WTC11 (cell line): ENCODE results near the gene UBN1.

Experiments used
- ATF3 ChIP-seq: sonication (generic); formaldehyde crosslinking; conservative IDR thresholded peaks from 2 replicates; pipeline ENCODE4 v1.8.1; 2022; ENCODE audit warnings: mild to moderate bottlenecking, missing genetic modification reagents
- CTCF ChIP-seq: fragments of 200-600 bp; IDR thresholded peaks from 2 replicates; pipeline ENCODE4 v1.8.0; 2022; ENCODE audit warnings: antibody characterized with exemption
- MLX ChIP-seq: sonication (generic); formaldehyde crosslinking; IDR thresholded peaks from 2 replicates; pipeline ENCODE4 v1.8.1; 2023; ENCODE audit warnings: mild to moderate bottlenecking, missing genetic modification reagents, moderate library complexity
- TEAD4 ChIP-seq: sonication (generic); formaldehyde crosslinking; IDR thresholded peaks from 2 replicates; pipeline ENCODE4 v1.8.0; 2022; ENCODE audit warnings: mild to moderate bottlenecking, missing genetic modification reagents
- USF2 ChIP-seq: sonication (generic); formaldehyde crosslinking; IDR thresholded peaks from 2 replicates; pipeline ENCODE4 v1.8.1; 2023; ENCODE audit warnings: mild to moderate bottlenecking, missing genetic modification reagents, moderate library complexity
- ZNF396 ChIP-seq: fragments of 250-450 bp; sonication (Bioruptor Pico); IDR thresholded peaks from 2 replicates; pipeline ENCODE4 v1.8.0; 2021; ENCODE audit warnings: mild to moderate bottlenecking, moderate library complexity, borderline replicate concordance
- ZSCAN18 ChIP-seq: fragments of 250-450 bp; sonication (Bioruptor Pico); IDR thresholded peaks from 2 replicates; pipeline ENCODE4 v2.1.2; 2022; ENCODE audit warnings: mild to moderate bottlenecking, moderate library complexity

GRCh38 chr16:4836727-4837126 is 10.6 kb upstream of the UBN1 start:
- TF ChIP-seq ATF3 (CRISPR knock-in tag) (no peak), CTCF (no peak), ZSCAN18 (no peak), MLX (no peak), USF2 (CRISPR knock-in tag) (no peak), ZNF396 (CRISPR knock-in tag) (no peak), TEAD4 (CRISPR knock-in tag) (no peak)
